GM18511 (cell line): ENCODE measurements around the gene NEK1.
A peak's percentile ranks its signal among the peaks of the same experiment; 100 is the strongest.
"Not testable (repeated sequence)": the region's sequence is repeated elsewhere in the genome, so short reads cannot be mapped to it uniquely, and the experiment has no call there.

Experiments used
- ATAC-seq: cut with Tn5 transposase; IDR thresholded peaks from one replicate; pipeline ENCODE4 v1.9.1; 2021; ENCODE audit warnings: mild to moderate bottlenecking, moderate library complexity; ENCODE audit not compliant: unreplicated experiment

The NEK1 gene

GRCh38 chr4:169626331-169627282 is 14.2 kb upstream of the NEK1 start:
- ATAC-seq, result peak; percentile 44

GRCh38 chr4:169625886-169626285 is 13.5 kb upstream of the NEK1 start:
- ATAC-seq, result no peak

- ATAC-seq, result not testable (repeated sequence)
These were observed 11.6 kb upstream of the NEK1 start for GRCh38 chr4:169624012-169624411.

DNA sequence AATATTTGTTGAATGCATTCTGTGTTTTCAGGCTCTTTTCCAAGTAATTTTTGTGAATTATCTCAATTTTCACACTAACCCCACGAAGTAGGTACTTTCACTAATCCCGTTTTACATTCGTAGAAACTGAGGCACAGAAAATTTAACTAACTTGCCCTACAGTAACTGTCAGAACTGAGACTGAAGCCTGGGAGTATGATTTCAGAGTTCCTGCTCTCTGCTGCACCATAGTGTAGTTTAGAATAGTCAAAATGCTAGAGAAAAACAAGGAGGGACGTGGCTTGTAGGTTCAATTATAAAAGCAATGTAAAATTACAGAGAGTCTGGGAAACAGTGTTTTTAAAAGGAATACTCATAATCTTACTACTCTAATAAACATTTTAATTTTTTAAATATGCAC is 10.2 kb upstream of the NEK1 start:
- no peak for ATAC-seq

- peak; percentile 12 for ATAC-seq
These were observed 9.5 kb upstream of the NEK1 start for GRCh38 chr4:169621731-169622492.

GRCh38 chr4:169620880-169621248 is 8.5 kb upstream of the NEK1 start:
- ATAC-seq, result no peak

- peak; percentile 89 for ATAC-seq
These were observed 7.8 kb upstream of the NEK1 start, which contains the start of gene CLCN3 for GRCh38 chr4:169619958-169620879. Gene CLCN3, plus strand, starts transcription at chr4:169620578. Its CDS starts 15,351 bp downstream, at chr4:169635929.

DNA sequence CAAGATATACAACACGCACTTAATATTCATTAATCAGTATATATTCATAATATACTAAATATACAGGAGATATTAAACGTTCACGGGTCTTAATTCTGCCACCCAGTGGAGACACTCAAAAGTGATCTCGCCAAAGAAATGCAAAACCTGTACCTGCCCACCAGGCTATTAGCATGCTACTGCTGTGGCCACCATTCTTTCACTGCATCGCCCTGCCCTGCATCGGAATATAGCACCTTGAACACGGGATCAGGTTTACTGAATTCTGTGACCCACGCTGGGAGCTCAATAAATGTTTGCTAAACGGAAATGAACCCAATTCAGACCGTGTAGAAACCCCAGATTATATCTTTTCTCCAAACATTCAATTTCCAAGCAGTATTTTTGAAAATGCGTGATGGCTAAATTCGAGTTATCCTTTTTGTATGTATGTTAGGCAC is 7.2 kb upstream of the NEK1 start:
- ATAC-seq, result peak; percentile 56

DNA sequence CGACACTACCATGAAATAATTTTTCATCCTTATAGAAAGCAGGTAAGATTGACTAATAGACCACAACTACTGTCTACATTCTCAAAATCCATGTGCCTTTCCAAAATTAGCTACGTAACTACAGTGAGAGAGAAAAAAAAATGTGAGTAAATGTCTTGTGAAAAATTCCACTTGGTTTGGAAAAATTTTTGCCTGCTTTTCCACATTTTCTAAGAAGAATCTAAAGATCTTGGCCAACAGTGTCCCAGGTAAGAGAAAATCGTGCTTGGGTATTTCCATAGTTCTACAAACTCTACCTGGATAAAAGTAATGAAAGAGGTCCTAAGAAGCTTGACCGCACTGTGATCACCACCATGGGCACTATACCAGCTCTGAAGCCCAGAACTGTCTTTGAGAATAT is 6.6 kb upstream of the NEK1 start:
- ATAC-seq, result no peak

GRCh38 chr4:169618286-169618685 is 5.9 kb upstream of the NEK1 start:
- no peak for ATAC-seq

DNA sequence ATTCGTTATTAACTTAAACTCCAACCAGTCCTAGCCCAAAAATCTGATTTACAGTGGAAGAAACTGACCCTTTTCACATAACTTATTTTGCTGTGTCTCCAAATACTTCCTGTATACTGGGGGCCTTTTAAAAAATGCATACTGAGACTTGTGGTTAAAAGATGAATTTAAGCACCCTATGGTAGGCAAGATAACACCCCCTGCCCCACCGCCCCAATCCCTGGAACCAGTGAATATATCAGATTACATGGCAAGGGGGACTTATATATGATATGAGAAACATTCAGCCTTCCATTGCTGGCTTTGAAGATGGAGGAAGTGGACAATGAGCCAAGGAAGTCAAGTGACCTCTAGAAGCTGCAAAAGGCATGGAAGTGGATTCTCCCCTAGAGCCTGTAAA is 4.9 kb upstream of the NEK1 start:
- ATAC-seq, result no peak

- ATAC-seq, result no peak
These were observed 4.5 kb upstream of the NEK1 start for GRCh38 chr4:169616846-169617245.

DNA sequence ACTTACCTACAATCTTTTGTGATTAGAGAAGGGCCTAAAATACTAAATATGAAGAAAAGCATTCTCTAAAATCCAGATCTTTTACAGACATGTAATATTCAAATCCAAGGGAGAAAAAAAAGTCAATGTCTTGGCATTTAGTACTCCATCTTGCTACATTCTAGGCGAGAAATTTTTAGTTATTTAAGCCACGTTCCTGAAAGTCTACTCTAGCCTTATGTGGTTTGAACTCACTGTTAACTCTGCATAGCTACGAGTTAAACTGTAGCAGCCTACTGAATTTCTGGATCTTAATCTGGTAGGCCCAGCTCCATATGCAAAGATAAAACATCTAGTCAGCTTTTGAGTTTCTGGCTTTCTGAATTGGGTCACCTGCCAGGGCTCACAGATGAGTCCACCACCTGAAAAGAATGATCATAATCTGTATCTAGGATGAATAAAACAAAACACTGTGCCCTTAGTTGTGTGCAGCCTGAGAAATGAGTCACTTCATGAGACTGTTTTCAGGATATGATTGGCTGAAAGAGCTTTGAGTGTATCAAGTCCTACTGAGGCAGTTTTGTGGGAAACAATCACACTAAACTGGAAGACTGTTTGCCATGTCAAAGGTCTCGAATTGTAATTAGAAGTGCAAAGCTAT is 3.2 kb upstream of the NEK1 start:
- no peak for ATAC-seq

DNA sequence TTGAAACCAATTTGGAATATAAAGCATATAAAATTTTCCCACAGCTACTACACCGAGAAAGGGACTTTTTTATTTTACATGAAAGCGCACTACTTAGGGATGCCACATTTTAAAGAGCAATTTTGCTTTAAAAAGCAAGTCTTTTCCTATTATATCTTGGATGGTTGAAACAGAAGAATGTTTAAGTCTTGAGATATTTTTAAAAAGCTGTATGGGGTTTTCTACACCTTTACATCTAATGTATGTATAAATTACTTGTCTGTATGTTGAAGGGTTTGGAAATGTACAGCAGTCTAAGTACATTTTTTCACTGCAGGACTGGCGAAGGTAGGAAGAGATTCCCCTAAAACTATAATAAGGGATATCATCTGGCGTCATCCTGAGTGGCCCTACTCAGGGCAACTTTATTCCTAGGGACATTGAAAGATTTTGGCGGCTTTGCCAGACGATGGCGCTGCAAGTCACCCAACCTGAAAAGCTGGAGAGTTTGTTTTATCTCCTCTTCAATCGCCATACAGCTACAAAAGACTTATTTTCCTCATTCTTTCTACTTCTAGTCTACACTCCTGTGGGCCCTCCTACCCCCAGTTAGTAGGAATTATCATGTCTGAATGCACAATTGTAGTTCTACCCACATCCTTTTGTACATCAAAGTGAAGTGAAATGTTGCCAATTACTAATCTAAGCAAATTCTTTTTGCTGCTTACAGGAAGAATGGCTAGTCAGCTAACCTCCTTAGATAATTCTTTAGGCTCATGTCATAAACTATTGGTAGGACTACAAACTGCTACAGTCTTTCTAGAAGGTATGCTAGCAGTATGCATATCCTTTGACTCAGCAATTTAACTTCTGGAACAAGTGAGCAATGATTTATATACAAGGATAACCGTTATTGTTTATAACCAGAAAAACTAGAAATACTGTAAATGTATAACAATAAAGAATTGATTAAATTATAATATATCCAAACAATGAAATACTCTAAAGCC is 782 bp upstream of the NEK1 start:
- ATAC-seq, result peak; percentile 42

DNA sequence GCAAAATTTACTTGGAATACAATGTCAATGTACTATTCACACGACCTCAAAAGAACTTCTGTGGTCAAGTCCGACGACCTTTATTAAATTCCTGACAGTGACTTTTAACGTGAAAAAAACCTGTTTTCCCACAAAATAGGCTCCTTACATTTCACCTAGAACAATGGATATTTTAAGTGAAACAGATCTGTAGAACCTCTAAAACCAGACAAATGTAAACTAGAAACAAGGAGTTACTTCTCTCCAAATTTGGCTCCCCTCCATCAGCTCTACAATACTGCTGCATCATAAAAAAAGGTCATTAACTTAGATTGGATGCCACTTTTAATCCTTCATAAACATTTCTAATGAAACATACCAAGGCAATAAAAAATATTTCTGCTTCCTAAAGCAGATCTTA is 1.2 kb downstream of the NEK1 start:
- no peak for ATAC-seq

- ATAC-seq, result no peak
These were observed 7.5 kb downstream of the NEK1 start for GRCh38 chr4:169604903-169605331.

DNA sequence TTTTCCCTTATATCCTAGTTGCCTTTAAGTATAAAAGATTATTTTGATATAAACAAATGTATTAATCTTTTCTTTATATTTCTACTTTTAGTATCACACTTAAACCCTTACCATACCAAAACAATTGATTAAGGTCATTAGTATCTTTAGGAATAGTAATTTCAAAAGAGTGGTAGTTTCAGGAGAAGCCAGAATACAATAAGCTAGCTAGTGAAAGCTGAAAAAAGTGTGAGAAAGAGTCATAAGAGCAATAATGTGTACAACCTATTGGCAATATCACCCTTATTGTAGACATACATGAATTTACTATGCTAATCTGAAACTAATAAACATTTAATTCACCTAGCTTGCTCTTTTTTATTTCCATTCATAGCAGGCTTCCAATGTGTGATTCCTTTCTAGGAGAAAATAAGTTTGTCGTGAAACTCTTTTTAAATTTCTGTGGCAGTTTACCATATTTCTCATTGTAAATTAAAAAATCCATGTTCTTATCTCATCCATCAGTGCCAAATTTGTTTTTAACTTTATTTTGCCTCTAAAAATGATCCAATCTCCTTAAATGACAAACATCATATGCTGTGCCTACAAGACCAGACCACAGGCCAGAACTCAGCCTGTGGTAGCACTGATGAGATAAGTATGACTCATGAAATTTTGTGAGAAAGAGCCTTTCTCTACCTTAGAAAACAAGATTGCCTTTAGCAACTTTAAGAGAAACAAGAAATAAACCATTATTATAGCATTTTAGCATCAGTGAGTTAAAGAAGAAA is 8.1 kb downstream of the NEK1 start:
- ATAC-seq, result peak; percentile 79

GRCh38 chr4:169603312-169603711 is 9.1 kb downstream of the NEK1 start:
- ATAC-seq, result no peak
